HUES6 (cell line): ENCODE results near the gene CTIF.

Experiments used
- H3K27ac ChIP-seq: 2 replicates; pipeline ENCODE4 v1.7.0; 2013; ENCODE audit warnings: low read depth, mild to moderate bottlenecking, low read length, inconsistent platforms
- H3K27me3 ChIP-seq: 2 replicates; pipeline ENCODE4 v1.6.1; 2013; ENCODE audit warnings: low read length; ENCODE audit not compliant: control insufficient read depth, insufficient read depth
- H3K36me3 ChIP-seq: 2 replicates; pipeline ENCODE4 v1.6.1; 2013; ENCODE audit warnings: low read length; ENCODE audit not compliant: control insufficient read depth, insufficient read depth
- H3K4me1 ChIP-seq: 2 replicates; pipeline ENCODE4 v1.6.1; 2013; ENCODE audit warnings: low read length; ENCODE audit not compliant: control insufficient read depth, insufficient read depth
- H3K4me3 ChIP-seq: 2 replicates; pipeline ENCODE4 v1.5.1; 2013; ENCODE audit warnings: low read depth, low read length
- H3K9ac ChIP-seq: one replicate; pipeline ENCODE4 v1.6.1; 2013; ENCODE audit warnings: mild to moderate bottlenecking, low read length
- H3K9me3 ChIP-seq: 2 replicates; pipeline ENCODE4 v1.6.1; 2013; ENCODE audit warnings: low read depth, low read length; ENCODE audit not compliant: control insufficient read depth, insufficient read depth

Gene CTIF

DNA sequence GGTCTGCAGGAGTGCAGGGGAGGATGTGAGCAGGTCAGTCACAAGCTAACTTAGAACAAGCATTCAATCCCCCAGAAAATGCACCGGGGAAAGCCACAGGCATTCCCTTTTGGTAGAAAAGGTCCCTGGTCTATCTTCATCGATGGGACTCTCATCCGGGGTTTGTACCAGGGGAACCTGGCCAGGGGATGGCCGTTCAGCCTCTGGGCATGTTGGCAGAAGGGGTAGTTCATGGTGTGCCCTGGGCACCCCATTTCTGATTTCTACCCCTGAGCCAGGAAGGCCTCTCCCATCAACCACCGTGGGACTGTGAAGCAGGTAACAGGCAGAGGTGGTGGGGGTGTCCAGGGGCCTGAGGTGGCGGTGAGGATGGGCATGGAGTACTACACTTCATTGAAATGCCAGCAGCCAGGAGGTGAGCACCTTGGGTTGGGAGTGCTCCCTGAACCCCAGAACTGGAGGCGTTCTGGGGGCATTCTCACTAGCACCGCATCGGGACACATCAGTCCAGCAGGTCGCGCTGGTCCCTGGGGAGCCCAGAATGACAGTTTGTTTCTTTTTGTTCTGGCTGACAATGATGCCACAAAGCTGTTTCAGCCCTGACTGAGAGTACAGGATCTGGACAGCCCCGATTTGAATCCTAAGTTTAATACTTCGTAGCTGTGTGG, 239.6 kb downstream of the CTIF start:
- Histone ChIP-seq H3K27ac (no peak overlapping the region), H3K9ac (no peak overlapping the region), H3K4me3 (no peak overlapping the region), H3K9me3 (no peaks in the 10 kb centered on the region), H3K36me3 (no peaks in the 10 kb centered on the region), H3K4me1 (peaks cover 35% of the 10 kb centered on the region; the same call in 1 of the 2 replicates), H3K27me3 (no peaks in the 10 kb centered on the region)

DNA sequence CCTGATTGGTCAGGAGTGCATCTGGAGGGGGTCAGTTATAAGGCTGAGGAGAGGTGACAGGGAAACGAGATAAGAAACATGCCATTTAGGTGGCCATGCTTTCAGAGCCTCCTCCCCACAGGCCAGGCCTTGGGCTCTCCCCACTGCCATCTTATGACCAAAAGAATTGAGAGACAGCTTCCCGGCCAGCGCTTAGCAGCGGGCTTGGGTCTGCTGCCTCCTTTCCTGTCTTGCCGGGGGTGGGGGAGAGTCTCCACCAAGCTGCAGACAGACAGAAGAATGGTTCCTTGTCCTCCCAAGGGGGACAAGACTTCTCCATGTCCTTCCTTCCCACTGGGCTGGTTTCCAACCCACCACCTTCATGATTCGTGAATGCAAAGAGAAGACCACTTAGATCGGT, 240.6 kb downstream of the CTIF start:
- no peak overlapping the region for H3K9ac ChIP-seq
- H3K9me3 ChIP-seq, result no peaks in the 10 kb centered on the region
- no peaks in the 10 kb centered on the region for H3K27me3 ChIP-seq
- H3K4me3 ChIP-seq, result no peak overlapping the region
- H3K36me3 ChIP-seq, result no peaks in the 10 kb centered on the region
- H3K4me1 ChIP-seq, result peaks cover 35% of the 10 kb centered on the region; the same call in 1 of the 2 replicates
- no peak overlapping the region for H3K27ac ChIP-seq

DNA sequence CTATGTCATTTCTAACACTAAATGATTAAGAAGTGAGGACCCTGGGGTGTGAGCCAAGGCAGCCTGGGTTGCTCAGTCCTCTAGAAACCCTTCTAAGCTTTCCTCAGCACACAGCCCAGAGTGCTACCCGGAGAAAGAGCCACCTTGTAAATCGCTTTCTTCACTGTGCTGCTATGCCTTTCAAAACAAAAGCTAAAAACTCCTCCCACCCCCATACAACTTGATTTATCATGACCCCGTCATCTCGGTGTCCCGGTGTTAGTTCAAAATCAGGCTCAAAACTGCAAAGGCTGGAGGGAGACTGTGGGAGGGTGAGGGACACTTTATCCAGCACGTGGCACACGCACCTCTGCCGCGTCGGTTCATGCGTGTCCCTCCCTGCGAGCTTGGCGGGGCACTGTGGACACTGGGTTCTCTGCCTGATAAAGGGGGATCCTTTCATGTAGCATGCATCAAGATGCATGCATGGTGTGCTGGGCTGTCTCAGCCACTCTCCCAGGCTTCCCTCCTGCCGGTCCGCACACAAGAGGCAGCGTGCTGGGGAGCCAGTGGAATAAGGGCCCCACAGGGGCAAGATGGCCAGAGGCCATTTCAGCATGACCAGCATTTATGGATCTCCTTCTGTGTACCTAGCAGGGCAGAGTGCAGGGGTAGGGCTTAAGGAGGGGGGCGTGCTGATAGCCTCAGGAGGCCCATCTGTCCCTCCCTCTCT, 241.5 kb downstream of the CTIF start:
- H3K9ac ChIP-seq, result peak overlapping the region; percentile 42
- peaks cover 35% of the 10 kb centered on the region; the same call in 1 of the 2 replicates for H3K4me1 ChIP-seq

DNA sequence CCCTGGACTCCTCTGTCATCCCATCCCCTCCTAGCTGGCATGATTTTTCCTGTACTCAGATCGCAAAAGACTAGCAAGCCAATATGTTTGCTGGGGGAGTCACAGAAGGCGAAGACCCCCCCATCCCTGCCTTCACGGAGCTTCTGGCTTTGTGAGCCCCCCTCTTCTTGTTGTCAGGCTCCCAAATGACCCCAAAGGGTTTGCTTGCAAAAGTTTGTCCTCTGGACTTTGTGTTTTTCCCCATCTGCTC, 242.0 kb downstream of the CTIF start:
- no peak overlapping the region for H3K4me3 ChIP-seq
- no peak overlapping the region for H3K27ac ChIP-seq
- no peaks in the 10 kb centered on the region for H3K27me3 ChIP-seq
- peak overlapping the region; percentile 42 for H3K9ac ChIP-seq
- H3K4me1 ChIP-seq, result peaks cover 35% of the 10 kb centered on the region; the same call in 1 of the 2 replicates
- H3K9me3 ChIP-seq, result no peaks in the 10 kb centered on the region
- no peaks in the 10 kb centered on the region for H3K36me3 ChIP-seq

More for the DNA sequence above, 241.5 kb downstream of the CTIF start:
- no peaks in the 10 kb centered on the region for H3K27me3 ChIP-seq
- H3K4me3 ChIP-seq, result no peak overlapping the region
- H3K27ac ChIP-seq, result no peak overlapping the region
- no peaks in the 10 kb centered on the region for H3K9me3 ChIP-seq
- no peaks in the 10 kb centered on the region for H3K36me3 ChIP-seq

DNA sequence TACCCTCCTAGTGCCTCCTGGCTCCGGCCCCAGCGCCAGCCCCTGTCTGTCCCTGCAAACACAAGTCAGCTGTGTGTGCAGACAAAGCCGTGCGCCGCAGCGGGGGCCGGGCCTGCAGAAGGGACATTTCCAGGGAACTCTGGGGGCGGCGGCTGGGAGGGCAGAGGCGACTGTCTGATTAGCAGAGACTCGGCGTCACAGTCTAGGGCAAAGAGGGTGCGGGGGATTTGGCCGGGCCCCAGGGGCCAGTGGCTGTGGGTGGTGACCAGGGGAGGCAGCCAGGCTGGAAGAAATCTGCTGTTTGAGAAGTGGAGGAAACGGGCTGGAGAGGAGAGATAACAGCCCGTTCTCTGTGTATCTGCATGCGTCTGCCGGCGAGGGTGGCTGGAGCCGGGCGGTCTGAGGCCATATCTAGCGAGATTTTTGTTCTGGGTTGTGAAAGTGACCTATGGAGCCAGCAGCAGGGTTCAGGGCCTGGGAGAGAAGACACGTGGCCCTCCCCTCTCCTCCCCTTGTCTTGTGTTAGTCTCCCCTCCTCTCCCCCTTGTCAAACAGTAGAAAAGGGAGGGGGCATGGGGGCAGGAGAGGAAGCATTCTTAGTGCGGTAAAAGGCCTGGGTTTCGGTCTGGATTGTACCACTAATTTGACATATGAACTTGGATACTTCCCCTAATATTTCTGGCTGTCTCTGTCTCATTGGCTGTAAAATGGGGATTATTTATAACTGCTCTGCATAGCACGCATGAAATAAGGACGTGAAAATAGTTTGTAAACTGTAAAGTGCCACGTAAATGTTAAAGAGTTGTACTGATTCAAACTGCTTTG, 242.5 kb downstream of the CTIF start:
- no peak overlapping the region for H3K4me3 ChIP-seq
- peaks cover 35% of the 10 kb centered on the region; the same call in 1 of the 2 replicates for H3K4me1 ChIP-seq
- H3K9me3 ChIP-seq, result no peaks in the 10 kb centered on the region
- H3K27me3 ChIP-seq, result no peaks in the 10 kb centered on the region
- H3K36me3 ChIP-seq, result no peaks in the 10 kb centered on the region
- no peak overlapping the region; the same call in 1 of the 2 replicates for H3K27ac ChIP-seq
- H3K9ac ChIP-seq, result peak overlapping the region; percentile 42

DNA sequence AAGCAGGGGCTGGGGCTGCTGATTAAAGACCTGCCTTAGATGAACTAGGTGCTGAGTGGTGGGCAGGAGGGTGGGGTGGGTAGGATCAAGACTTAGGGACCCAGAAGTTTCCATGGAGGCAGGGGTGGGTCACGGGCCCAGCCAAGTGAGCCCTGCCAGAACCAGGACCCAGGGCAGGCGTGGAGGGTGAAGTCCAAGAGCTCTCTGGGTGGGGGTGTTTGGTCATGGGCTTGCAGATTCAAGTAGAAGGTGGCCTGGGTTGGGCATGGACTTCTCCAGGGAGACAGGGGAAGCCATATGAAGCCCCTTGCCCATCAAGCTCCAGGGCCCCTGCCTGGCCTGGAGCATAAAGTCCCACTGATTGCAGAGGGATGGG, 243.1 kb downstream of the CTIF start:
- no peaks in the 10 kb centered on the region for H3K9me3 ChIP-seq
- H3K27ac ChIP-seq, result no peak overlapping the region; the same call in 1 of the 2 replicates
- H3K4me3 ChIP-seq, result no peak overlapping the region
- H3K4me1 ChIP-seq, result peaks cover 30% of the 10 kb centered on the region; the same call in 1 of the 2 replicates
- no peak overlapping the region for H3K9ac ChIP-seq
- no peaks in the 10 kb centered on the region for H3K27me3 ChIP-seq
- H3K36me3 ChIP-seq, result no peaks in the 10 kb centered on the region

DNA sequence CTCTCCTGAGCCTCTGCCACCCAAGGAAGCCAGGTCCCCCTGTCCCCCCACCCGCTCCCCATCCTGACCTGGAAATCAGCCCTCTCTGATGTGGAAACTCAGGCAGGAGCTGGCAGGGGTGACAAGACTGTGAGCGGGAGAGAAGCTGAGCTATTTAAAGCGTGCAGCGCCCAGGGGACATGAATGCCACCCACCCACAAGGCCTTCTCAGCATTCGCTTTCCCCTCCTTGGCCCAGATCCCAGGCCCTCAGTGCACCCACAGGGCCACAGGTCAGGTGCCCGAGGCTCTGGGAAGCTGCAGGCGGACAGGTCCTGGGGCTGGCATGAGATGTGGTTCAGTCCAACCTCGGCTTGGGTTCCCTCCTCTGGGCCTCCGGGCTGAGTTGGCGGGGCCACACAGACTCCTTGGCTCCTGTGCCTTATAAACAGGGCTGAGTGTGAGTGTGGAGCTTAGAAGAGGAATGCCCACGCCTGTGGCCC, 243.6 kb downstream of the CTIF start:
- Histone ChIP-seq H3K36me3 (no peaks in the 10 kb centered on the region), H3K27ac (no peak overlapping the region), H3K27me3 (no peaks in the 10 kb centered on the region), H3K9ac (no peak overlapping the region), H3K4me1 (peaks cover 34% of the 10 kb centered on the region; the same call in 1 of the 2 replicates), H3K4me3 (no peak overlapping the region), H3K9me3 (no peaks in the 10 kb centered on the region)

DNA sequence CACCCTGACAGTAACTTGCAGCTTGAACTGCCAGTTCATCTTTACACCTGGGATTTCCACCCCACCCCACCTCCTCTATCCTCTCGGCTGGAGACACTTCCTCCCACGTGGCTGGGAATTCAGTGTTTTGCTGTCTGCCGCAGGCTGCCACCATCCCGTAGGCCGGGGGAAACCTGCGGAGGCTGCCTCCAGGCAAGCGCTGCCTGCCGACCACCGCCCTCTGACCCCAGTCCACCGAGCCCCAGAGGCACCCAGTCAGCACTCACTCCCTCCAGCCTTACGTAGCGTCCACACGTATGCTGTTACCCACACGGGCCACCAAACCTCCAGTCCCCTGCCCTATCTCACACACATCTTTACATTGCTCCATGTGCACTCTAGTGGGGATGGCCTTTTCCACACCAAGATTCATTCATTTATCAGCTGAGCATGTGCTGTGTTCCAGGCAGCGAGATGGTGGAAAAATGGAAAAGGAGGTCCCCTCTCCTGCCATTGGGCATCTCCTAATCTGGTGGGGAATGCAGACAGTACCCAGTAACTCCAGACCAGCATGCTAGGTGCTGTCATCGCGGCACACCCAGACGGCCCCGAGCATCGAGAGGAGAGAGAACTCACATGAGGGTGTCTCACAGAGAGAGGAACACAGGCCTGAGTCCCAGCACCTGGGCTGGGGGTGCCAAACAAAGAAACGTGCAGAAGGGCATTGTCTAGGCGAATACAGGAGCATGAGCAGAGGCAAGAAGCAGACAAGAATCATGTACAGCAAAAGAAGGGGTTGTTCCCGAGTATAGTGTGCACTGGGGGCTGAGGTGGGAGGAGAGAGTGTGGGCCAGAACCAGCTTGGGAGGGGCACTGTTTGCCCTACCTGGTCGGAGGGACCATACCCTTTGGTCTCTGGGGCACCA, 245.0 kb downstream of the CTIF start:
- no peaks in the 10 kb centered on the region for H3K27me3 ChIP-seq
- H3K27ac ChIP-seq, result no peak overlapping the region
- no peaks in the 10 kb centered on the region for H3K9me3 ChIP-seq
- no peak overlapping the region for H3K4me3 ChIP-seq
- peaks cover 44% of the 10 kb centered on the region; the same call in 1 of the 2 replicates for H3K4me1 ChIP-seq
- no peak overlapping the region for H3K9ac ChIP-seq
- H3K36me3 ChIP-seq, result no peaks in the 10 kb centered on the region

DNA sequence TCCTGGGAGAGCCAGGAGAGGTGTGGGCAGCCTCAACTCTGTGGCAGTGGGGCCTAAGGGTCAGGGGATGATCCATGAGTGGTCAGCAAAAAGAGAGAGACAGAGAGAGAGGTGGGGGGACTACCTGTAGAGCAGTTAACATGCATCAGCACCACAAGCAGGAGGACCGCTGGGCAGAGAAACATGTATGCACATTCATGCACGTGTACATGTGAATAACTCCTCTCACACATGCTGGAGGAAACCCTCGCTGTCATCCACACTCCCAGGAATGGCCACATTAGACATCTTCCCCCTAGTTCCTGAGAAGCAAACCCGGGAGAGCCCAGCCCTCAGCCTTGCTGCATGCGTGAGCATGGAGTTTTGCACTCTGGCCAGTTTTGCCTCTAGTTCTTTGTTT, 245.8 kb downstream of the CTIF start:
- H3K4me3 ChIP-seq, result no peak overlapping the region
- no peak overlapping the region for H3K9ac ChIP-seq
- H3K9me3 ChIP-seq, result no peaks in the 10 kb centered on the region
- no peaks in the 10 kb centered on the region for H3K36me3 ChIP-seq
- H3K4me1 ChIP-seq, result peaks cover 40% of the 10 kb centered on the region; the same call in 1 of the 2 replicates
- H3K27me3 ChIP-seq, result no peaks in the 10 kb centered on the region
- H3K27ac ChIP-seq, result no peak overlapping the region

DNA sequence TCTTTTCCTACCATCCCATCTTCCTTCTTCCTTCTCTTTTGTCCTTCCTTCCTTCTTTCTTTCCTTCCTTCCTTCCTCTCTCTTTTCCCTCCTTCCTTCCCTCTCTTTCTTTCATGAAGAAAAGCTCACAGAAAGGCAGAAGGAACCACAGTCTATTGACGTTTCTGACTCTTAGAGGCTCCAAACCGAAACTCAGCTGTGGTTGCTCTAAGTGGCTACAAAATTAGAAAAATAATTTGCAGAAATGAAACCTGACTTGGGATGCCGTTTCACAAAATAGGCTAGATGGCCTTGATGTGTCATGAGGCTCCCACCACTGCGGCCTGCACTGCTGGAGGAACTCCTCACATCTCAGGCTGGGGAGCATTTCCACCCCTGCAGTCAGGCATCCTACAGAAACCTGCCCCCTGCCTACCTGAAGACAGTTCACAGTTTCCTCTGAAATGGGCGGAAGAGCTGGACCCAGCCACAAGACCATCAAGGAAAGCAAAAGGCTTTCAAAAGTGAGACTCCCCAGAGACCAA, 246.3 kb downstream of the CTIF start:
- Histone ChIP-seq H3K36me3 (no peaks in the 10 kb centered on the region), H3K4me3 (no peak overlapping the region), H3K9me3 (no peaks in the 10 kb centered on the region), H3K9ac (no peak overlapping the region), H3K4me1 (peaks cover 35% of the 10 kb centered on the region; the same call in 1 of the 2 replicates), H3K27ac (no peak overlapping the region), H3K27me3 (no peaks in the 10 kb centered on the region)
